Measurements from ENCODE around the gene MFNG.

Gene MFNG

DNA sequence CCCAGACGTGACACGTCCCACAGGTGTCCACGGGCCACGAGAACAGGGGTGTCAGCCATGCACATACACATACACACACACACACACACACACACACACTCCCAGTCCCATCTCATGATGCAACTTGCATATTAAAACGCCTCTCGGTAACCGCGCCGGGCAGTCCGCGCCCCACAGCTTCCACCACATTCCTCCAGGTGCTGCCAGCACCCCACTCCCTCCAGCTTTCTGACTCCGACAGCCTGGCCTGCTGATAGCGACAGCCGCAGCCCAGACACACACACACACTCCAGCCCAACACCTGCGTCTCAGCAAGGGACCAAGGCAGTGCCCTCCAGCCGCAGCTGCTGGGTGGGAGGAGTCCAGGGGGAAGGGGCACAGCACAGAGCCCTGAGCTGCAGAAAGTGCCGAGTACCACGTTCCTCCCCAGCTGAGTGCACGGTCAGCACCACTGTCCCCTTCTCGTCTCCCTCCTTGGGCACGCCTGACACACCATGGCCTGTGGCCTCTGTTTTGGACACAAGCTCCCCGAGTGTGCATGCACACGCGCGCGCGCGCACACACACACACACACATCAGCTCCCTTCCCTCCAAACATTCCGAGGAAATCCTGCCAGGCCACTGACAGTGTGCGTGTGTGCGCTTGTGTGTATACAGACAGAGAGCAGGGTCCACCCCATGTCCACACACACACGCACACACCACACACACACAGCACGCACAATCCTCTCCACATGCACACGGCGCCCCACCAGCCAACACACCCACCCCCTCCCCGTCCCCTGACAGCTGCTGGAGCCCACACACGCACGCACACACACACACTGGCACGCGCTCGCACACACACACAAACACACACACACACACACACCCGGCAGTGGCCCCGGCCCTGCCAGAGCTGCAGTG lies 60.1 kb downstream of the MFNG start:
- no peak for DNase-seq (ENCODE audit: low read depth, low spot score)

DNA sequence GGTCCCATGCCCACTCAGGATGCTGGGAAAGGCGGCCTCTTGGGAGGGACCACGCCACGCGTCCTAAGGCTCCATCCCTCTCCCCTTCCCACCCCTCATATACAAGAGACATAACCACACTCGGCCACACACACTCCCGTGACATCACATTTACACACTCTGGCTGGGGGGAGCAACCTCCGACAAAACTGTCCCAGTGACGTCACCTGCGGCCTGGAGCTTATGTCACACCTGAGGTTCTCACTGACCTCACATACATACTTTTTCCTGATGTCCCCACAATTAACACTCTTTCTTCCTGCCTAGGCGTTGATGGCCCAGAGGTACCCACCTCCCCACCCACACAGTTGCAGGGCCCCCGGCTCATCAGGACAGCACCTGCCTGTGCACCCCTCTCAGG lies 60.8 kb downstream of the MFNG start:
- DNase-seq (ENCODE audit: low read depth, low spot score): no peak

DNA sequence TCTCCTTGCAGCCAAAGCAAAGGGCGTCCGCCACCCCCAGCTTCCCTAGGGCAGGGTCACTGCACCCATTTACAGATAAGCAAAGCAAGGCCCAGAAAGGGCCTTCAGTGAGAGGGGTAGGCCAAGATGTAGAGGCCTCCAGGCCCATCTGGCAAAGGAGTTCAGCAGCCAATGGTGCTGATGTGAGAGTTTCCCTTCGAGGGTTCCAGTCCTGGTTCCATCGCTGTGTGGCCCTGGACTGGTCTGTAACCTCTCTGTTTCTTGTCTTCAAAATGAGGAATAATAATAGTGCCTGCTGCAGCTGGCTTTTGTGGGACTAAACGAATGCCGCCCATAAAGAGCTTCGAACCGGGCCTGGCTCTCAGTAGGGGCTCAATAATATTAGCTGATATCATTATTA lies 62.9 kb downstream of the MFNG start:
- DNase-seq (ENCODE audit: low read depth, low spot score): no peak

DNA sequence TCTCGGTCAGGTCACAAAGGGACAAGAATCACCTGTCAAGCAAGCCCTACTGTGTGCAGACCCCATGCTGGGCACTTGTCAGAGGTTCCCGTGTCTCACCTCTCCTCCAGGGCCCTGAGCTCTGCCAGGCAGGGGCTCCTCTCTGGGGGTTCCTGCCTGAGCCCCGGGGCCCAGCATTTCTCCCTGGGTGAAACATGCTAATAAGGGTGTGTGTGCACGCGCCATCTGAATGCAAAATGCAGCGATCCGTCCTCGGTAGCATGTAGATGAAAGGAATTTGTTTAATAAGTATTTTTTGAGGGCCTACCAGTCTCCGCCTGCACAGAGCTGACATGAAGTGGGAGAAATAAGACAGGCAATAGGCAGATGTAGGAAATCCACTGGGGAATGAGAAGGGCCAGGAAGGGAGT lies 64.7 kb downstream of the MFNG start:
- DNase-seq (ENCODE audit: low read depth, low spot score): no peak

DNA sequence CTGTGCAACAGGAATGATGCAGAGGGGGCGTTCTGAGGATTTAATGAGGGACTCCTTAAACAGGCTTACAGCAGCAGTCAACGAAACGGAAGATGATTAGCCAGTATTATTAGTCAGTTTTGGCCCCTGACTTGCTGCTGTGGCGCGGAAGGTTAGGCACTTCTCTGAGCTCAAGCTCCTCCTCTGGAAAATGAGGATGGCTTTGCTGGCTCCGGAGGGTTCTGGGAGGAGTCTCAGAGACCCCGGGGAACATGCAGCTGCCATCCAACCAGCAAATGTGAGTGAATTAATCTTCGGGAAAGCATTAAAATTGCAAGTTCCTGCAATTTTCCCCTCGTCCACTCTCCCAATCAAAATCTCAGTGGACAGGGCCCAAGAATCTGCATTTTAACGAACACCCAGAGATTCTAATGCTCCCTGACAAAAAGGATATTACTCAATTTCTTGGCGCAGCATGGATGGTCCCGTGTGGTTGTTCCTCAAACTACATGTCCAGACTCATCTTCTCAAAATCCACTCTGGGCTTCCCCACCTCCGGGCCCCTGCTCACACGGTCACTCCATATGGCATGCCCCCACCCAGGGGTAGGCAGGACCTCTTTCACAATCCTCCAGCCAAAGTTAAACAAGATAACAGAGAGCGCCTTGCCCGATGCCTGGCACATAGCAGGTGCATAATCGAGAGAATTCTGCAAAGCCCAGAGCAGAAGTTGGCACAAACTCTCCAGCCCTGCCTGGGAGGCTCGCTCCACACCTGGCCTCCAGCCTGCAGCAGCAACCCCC lies 65.3 kb downstream of the MFNG start:
- no peak for DNase-seq (ENCODE audit: low read depth, low spot score)

DNA sequence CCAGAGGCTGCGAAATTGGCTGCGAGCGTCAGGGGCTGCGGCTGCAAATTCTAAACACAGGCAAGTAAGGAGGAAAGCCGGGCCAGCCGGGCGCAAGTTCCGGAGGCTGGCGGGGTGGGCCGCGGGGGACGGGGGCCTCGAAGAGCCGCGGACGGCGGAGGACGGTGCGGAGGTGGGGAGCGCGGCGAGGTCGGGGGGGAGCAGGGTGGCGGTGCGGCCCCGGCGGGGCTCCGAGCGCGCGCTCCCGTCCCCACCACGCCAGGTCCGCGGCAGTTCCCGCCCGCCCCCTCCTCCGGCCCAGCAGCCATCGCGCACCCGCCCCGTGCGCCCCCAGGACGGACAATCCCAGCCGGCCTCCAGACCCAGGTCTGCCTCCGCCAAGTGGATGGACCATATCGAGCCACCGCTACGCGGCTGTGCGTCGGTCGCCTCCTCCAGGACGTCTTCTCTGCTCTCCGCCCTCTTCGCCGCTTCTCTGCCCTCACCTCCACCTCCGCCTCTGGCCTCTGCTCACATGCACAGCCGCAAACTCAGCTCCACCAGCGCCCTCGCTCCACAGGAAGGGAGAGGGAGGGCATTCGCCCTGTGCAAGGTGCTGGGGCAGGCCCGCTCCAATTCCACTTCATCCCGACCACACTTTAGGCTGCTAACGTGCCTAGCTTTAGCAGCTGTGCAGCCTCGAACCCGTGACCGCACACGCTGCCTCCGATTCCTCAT lies 66.1 kb downstream of the MFNG start:
- no peak for DNase-seq (ENCODE audit: low read depth, low spot score)

DNA sequence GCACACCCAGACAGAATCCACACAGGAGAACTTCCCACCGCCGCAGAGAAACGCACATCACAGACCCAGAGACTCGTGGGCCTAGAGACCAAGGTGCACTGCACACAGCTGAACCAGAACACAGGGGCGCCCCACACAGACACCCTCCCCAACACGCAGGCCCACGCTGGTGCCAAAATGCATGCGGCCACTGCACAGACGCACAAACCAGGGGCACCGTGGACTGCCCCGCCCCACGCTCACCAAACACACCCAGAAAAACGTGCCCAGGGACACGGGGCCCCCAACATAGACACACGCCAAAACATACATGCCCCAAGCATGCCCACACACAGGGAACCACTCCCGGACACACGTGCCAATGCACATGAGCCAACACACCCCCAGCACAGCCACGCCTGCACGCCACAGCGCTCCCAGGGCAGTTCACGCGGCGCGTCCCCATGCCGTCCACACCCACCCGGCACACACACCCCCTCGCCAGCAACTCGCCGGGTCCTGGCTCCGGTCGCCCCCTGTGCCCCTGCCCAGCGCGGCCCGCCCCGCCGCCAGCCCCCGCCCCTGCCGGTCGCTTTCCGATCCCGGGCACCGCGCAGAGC lies 66.7 kb downstream of the MFNG start:
- DNase-seq (ENCODE audit: low read depth, low spot score): no peak
